Mesenchymal stem cell (in vitro differentiated cells and primary cell): Measurements from ENCODE around the gene ALDH2.
A peak's percentile ranks its signal among the peaks of the same experiment; 100 is the strongest.
"Not testable (repeated sequence)": the region's sequence is repeated elsewhere in the genome, so short reads cannot be mapped to it uniquely, and the experiment has no call there.

Source experiments
- DNase-seq: peaks from one replicate; pipeline ENCODE4 v3.0.0-alpha.2; 2013
- H2AFZ ChIP-seq: one replicate; pipeline ENCODE4 v1.6.1; 2013; ENCODE audit warnings: low read depth, mild to moderate bottlenecking, control low read depth, inconsistent platforms, low read length, moderate library complexity
- H2AK5ac ChIP-seq: 2 replicates; pipeline ENCODE4 v1.6.1; 2013; ENCODE audit warnings: low read length, moderate library complexity, mild to moderate bottlenecking, inconsistent platforms; ENCODE audit not compliant: severe bottlenecking
- H2BK120ac ChIP-seq: one replicate; pipeline ENCODE4 v1.6.1; 2013; ENCODE audit warnings: low read depth, mild to moderate bottlenecking, inconsistent platforms, low read length, moderate library complexity
- H2BK12ac ChIP-seq, 2 experiments: one replicate each; pipeline ENCODE4 v1.6.1; 2013; ENCODE audit warnings: inconsistent platforms in 2 of 2, low read length in 2 of 2, mild to moderate bottlenecking in 2 of 2, moderate library complexity in 2 of 2, control low read depth in 1 of 2
- H2BK15ac ChIP-seq: one replicate; pipeline ENCODE4 v1.6.1; 2013; ENCODE audit warnings: mild to moderate bottlenecking, low read depth, inconsistent platforms; ENCODE audit not compliant: poor library complexity, severe bottlenecking
- H2BK5ac ChIP-seq: 2 replicates; pipeline ENCODE4 v1.6.1; 2013; ENCODE audit warnings: low read depth, mild to moderate bottlenecking, low read length, control low read depth, inconsistent platforms; ENCODE audit not compliant: poor library complexity, severe bottlenecking
- H3K14ac ChIP-seq, 2 experiments: one replicate each; pipeline ENCODE4 v1.6.1; 2013; ENCODE audit warnings: inconsistent platforms in 2 of 2, low read length in 2 of 2, control low read depth in 1 of 2, mild to moderate bottlenecking in 1 of 2, moderate library complexity in 1 of 2
- H3K18ac ChIP-seq, 2 experiments: one replicate each; pipeline ENCODE4 v1.6.1; 2013; ENCODE audit warnings: inconsistent platforms in 2 of 2, low read length in 2 of 2, control low read depth in 1 of 2, low read depth in 1 of 2, mild to moderate bottlenecking in 1 of 2
- H3K23ac ChIP-seq, 2 experiments: one replicate each; pipeline ENCODE4 v1.6.1; 2013; ENCODE audit warnings: inconsistent platforms in 2 of 2, low read length in 2 of 2, mild to moderate bottlenecking in 2 of 2, moderate library complexity in 2 of 2, control low read depth in 1 of 2
- H3K27ac ChIP-seq: 2 replicates; pipeline ENCODE4 v1.5.1; 2013; ENCODE audit warnings: mild to moderate bottlenecking, moderate library complexity, low read length, control low read depth, inconsistent platforms; ENCODE audit not compliant: poor library complexity, severe bottlenecking
- H3K27me3 ChIP-seq, 2 experiments: 2 replicates each; pipeline versions ENCODE4 v1.6.1 to v1.7.0; 2013; ENCODE audit warnings: low read length in 2 of 2, mild to moderate bottlenecking in 2 of 2, moderate library complexity in 2 of 2, control low read depth in 1 of 2, inconsistent platforms in 1 of 2; ENCODE audit not compliant: control insufficient read depth in 1 of 2, insufficient read depth in 1 of 2
- H3K36me3 ChIP-seq, 2 experiments: 2 replicates each; pipeline versions ENCODE4 v1.6.1 to v1.7.0; 2013; ENCODE audit warnings: low read length in 2 of 2, control low read depth in 1 of 2, inconsistent platforms in 1 of 2, low read depth in 1 of 2, mild to moderate bottlenecking in 1 of 2; ENCODE audit not compliant: insufficient read depth in 2 of 2, control insufficient read depth in 1 of 2
- H3K4ac ChIP-seq, 2 experiments: one replicate each; pipeline ENCODE4 v1.6.1; 2013; ENCODE audit warnings: inconsistent platforms in 2 of 2, low read length in 2 of 2, mild to moderate bottlenecking in 2 of 2, moderate library complexity in 2 of 2, control low read depth in 1 of 2, low read depth in 1 of 2
- H3K4me1 ChIP-seq: 2 replicates; pipeline ENCODE4 v1.6.1; 2013; ENCODE audit warnings: low read depth, low read length, control low read depth; ENCODE audit not compliant: control insufficient read depth, insufficient read depth
- H3K4me2 ChIP-seq: 2 replicates; pipeline ENCODE4 v1.6.1; 2013; ENCODE audit warnings: low read length, mild to moderate bottlenecking, inconsistent platforms; ENCODE audit not compliant: poor library complexity, severe bottlenecking
- H3K4me3 ChIP-seq, 2 experiments: 2 replicates each; pipeline versions ENCODE4 v1.5.1 to v1.7.0; 2013; ENCODE audit warnings: low read length in 2 of 2, mild to moderate bottlenecking in 2 of 2, control low read depth in 1 of 2, low read depth in 1 of 2; ENCODE audit not compliant: insufficient read depth in 1 of 2
- H3K79me1 ChIP-seq: replicated peaks from 2 replicates; pipeline ENCODE4 v1.6.1; 2013; ENCODE audit warnings: mild to moderate bottlenecking, control low read depth, low read length, inconsistent platforms; ENCODE audit not compliant: poor library complexity, severe bottlenecking
- H3K9ac ChIP-seq: 2 replicates; pipeline ENCODE4 v1.7.0; 2013; ENCODE audit warnings: mild to moderate bottlenecking, low read length, moderate library complexity
- H3K9me3 ChIP-seq: 2 replicates; pipeline ENCODE4 v1.7.0; 2013; ENCODE audit warnings: mild to moderate bottlenecking, low read length; ENCODE audit not compliant: control insufficient read depth
- H4K8ac ChIP-seq: one replicate; pipeline ENCODE4 v1.6.1; 2013; ENCODE audit warnings: inconsistent platforms, mild to moderate bottlenecking, low read length, moderate library complexity
- H4K91ac ChIP-seq: one replicate; pipeline ENCODE4 v1.6.1; 2013; ENCODE audit warnings: mild to moderate bottlenecking, low read length, inconsistent platforms
- WGBS: methylation state at CpG from one replicate; pipeline ENCODE4 v1.1.7; 2013; ENCODE audit warnings: mixed read lengths; 5-methylcytosine and 5-hydroxymethylcytosine counted together

The ALDH2 gene

DNA sequence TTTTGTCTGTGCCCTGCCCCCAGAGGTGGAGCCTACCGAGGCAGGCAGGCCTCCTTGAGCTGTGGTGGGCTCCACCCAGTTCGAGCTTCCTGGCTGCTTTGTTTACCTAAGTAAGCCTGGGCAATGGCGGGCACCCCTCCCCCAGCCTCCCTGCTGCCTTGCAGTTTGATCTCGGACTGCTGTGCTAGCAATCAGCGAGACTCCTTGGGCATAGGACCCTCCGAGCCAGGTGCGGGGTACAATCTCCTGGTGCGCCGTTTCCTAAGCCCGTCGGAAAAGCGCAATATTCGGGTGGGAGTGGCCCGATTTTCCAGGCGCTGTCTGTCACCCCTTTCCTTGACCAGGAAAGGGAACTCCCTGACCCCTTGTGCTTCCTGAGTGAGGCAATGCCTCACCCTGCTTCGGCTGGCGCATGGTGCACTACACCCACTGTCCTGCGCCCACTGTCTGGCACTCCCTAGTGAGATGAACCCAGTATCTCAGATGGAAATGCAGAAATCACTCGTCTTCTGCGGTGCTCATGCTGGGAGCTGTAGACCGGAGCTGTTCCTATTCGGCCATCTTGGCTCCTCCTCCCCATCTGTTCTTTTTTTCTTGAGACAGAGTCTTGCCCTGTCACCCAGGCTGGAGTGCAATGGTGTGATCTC lies 68.1 kb downstream of the ALDH2 start:
- not testable (repeated sequence) for H3K18ac ChIP-seq, H3K9ac ChIP-seq, H3K36me3 ChIP-seq, H3K27me3 ChIP-seq, H2BK5ac ChIP-seq, H3K27ac ChIP-seq, H2BK120ac ChIP-seq, H3K23ac ChIP-seq, H2BK12ac ChIP-seq, H3K9me3 ChIP-seq, H4K91ac ChIP-seq, H2AFZ ChIP-seq, H3K4me1 ChIP-seq, H3K4me2 ChIP-seq, H3K79me1 ChIP-seq, H3K4ac ChIP-seq, H2BK15ac ChIP-seq, H3K14ac ChIP-seq, DNase-seq, H2AK5ac ChIP-seq, H3K4me3 ChIP-seq
- peak overlapping the region; percentile 82 for H4K8ac ChIP-seq
- WGBS: 69% methylated on average over 22 of the region's 22 CpGs

DNA sequence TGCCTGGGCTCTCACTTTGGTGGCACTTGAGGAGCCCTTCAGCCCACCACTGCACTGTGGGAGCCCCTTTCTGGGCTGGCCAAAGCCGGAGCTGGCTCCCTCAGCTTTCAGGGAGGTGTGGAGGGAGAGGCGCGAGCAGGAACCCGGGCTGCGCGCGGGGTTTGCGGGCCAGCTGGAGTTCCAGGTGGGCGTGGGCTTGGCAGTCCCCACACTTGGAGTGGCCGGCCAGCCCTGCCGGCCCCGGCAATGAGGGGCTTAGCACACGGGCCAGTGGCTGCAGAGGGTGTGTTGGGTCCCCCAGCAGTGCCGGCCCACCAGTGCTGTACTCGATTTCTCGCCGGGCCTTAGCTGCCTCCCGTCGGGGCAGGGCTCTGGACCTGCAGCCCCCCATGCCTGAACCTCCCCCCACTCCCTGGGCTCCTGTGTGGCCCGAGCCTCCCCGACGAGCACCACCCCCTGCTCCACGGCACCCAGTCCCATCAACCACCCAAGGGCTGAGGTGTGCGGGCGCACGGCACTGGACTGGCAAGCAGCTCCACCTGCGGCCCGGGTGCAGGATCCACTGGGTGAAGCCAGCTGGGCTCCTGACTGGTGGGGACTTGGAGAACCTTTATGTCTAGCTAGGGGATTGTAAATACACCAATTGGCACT lies 68.9 kb downstream of the ALDH2 start:
- not testable (repeated sequence) for H2AFZ ChIP-seq, H2AK5ac ChIP-seq, H2BK12ac ChIP-seq, H3K4ac ChIP-seq, H3K14ac ChIP-seq, H4K8ac ChIP-seq, H3K9ac ChIP-seq, H3K18ac ChIP-seq, H2BK120ac ChIP-seq, H2BK15ac ChIP-seq, H3K79me1 ChIP-seq, H3K9me3 ChIP-seq, H3K4me3 ChIP-seq, H3K4me1 ChIP-seq, H3K27ac ChIP-seq, H3K4me2 ChIP-seq, H3K23ac ChIP-seq, H3K27me3 ChIP-seq, H2BK5ac ChIP-seq, DNase-seq
- H3K36me3 ChIP-seq: peaks cover 0 to 11% of the 10 kb centered on the region in 2 experiments
- 92% methylated on average over 25 of the region's 28 CpGs for WGBS
- peak overlapping the region; percentile 15 for H4K91ac ChIP-seq

DNA sequence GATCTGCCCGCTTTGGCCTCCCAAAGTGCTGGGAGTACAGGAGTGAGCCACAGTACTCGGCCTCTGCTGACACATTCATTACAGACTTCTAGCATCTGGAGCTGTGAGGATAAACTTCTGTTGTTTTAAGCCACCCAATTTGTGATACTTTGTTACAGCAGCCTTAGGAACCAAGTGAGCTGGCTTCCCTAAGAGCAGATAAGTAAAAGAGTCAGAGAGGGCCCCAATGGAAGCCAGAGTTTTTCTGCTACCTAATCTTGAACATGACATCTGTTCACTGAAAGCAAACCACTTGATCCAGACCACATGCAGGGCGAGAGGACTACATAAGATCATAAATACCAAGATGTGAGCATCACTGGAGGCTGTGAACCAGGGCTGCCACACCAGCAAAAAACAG lies 71.6 kb downstream of the ALDH2 start:
- Histone ChIP-seq H3K4me1 (peaks cover 6% of the 10 kb centered on the region), H3K4ac (no peak overlapping the region), H3K4me3 (no peak overlapping the region), H3K27ac (no peak overlapping the region), H3K9me3 (no peaks in the 10 kb centered on the region), H3K9ac (no peak overlapping the region), H3K18ac (no peak overlapping the region), H3K27me3 (no peaks in the 10 kb centered on the region), H3K14ac (no peak overlapping the region), H4K91ac (no peak overlapping the region), H3K79me1 (peaks cover 2% of the 10 kb centered on the region), H2BK120ac (no peak overlapping the region), H2AK5ac (no peak overlapping the region), H3K23ac (no peak overlapping the region), H2BK5ac (no peak overlapping the region), H2AFZ (no peak overlapping the region), H3K4me2 (no peak overlapping the region), H2BK12ac (no peak overlapping the region), H3K36me3 (peaks cover 0 to 11% of the 10 kb centered on the region in 2 experiments), H4K8ac (no peak overlapping the region), H2BK15ac (no peak overlapping the region)
- WGBS: 80% methylated on average over 2 of the region's 3 CpGs
- no peak for DNase-seq

DNA sequence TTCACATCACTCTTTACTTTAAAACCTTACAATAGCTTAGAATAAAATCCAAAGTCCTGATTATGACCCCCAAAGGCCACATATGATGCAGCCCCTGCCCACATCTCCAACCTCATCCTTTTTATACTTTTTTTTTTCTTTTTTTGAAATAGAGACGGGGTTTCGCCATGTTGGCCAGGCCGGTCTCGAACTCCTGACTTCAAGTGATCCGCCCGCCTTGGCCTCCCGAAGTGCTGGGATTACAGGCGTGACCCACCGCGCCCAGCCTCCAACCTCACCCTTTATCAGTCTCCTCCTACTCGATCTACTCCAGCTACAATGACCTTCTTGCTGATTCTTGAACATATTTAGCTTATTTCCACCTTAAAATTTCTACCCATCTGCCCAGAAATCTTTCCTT lies 74.1 kb downstream of the ALDH2 start:
- Histone ChIP-seq H3K4me3 (peak overlapping the region in 1 of 2 experiments; percentile 90), H2BK5ac (no peak overlapping the region)
- WGBS: 65% methylated on average over 11 of the region's 11 CpGs

More for the DNA sequence above, 74.1 kb downstream of the ALDH2 start:
- Histone ChIP-seq H3K4me1 (peaks cover 11% of the 10 kb centered on the region), H3K27me3 (no peaks in the 10 kb centered on the region), H3K36me3 (peaks cover 4 to 21% of the 10 kb centered on the region in 2 experiments), H2BK12ac (no peak overlapping the region), H2BK15ac (no peak overlapping the region), H3K79me1 (peaks cover 2% of the 10 kb centered on the region), H2AFZ (no peak overlapping the region), H3K4me2 (peak overlapping the region; percentile 85), H2AK5ac (no peak overlapping the region), H3K14ac (no peak overlapping the region), H3K18ac (no peak overlapping the region), H4K8ac (no peak overlapping the region), H3K9me3 (no peaks in the 10 kb centered on the region), H4K91ac (no peak overlapping the region), H2BK120ac (no peak overlapping the region), H3K27ac (no peak overlapping the region), H3K4ac (no peak overlapping the region), H3K9ac (peak overlapping the region; percentile 98), H3K23ac (no peak overlapping the region)
- DNase-seq: no peak
